ENCODE measurements around the gene SSC5D.

SSC5D gene

GRCh38 chr19:55474269-55475265 lies 13.7 kb upstream of the SSC5D start:
- DNase-seq (ENCODE audit: insufficient read length, low spot score): no peak
- no peak for TF ChIP-seq CTCF (IDR thresholded peaks at IDR 0.05; ENCODE audit: insufficient read depth, missing control alignments)
- no peak for FAIRE-seq

GRCh38 chr19:55476100-55476775 lies 12.0 kb upstream of the SSC5D start, which contains the start of gene ZNF628:
ZNF628 (plus strand) TSS chr19:55476617; CDS start chr19:55479911, 3,294 bp downstream.
- no peak for TF ChIP-seq CTCF (IDR thresholded peaks at IDR 0.05; ENCODE audit: insufficient read depth, missing control alignments)
- FAIRE-seq (no peak), DNase-seq (ENCODE audit: insufficient read length, low spot score) (peak; percentile 97)

GRCh38 chr19:55477905-55478304 lies 10.3 kb upstream of the SSC5D start:
- FAIRE-seq (no peak), DNase-seq (ENCODE audit: insufficient read length, low spot score) (no peak)
- no peak for TF ChIP-seq CTCF (IDR thresholded peaks at IDR 0.05; ENCODE audit: insufficient read depth, missing control alignments)

- FAIRE-seq (no peak), DNase-seq (ENCODE audit: insufficient read length, low spot score) (no peak)
- TF ChIP-seq CTCF (IDR thresholded peaks at IDR 0.05; ENCODE audit: insufficient read depth, missing control alignments): no peak
Measured at GRCh38 chr19:55478364-55478763, 9.9 kb upstream of the SSC5D start.

GRCh38 chr19:55479045-55479444 lies 9.2 kb upstream of the SSC5D start:
- no peak for TF ChIP-seq CTCF (IDR thresholded peaks at IDR 0.05; ENCODE audit: insufficient read depth, missing control alignments)
- no peak for DNase-seq (ENCODE audit: insufficient read length, low spot score)
- no peak for FAIRE-seq

GRCh38 chr19:55479451-55480230 lies 8.6 kb upstream of the SSC5D start:
- no peak for TF ChIP-seq CTCF (IDR thresholded peaks at IDR 0.05; ENCODE audit: insufficient read depth, missing control alignments)
- DNase-seq (ENCODE audit: insufficient read length, low spot score) (no peak), FAIRE-seq (no peak)
